GM12873 (cell line): ENCODE data around the gene SND1.

ENCODE experiments used
- CTCF ChIP-seq: IDR thresholded peaks from 2 replicates; pipeline ENCODE4 v1.5.1; 2012; ENCODE audit warnings: low read depth, mild to moderate bottlenecking, moderate library complexity, low read length, control low read depth; ENCODE audit not compliant: insufficient read depth; ENCODE audit errors: missing control alignments

Gene SND1

GRCh38 chr7:127907110-127908040 is 255.4 kb downstream of the SND1 start:
- TF ChIP-seq CTCF = no peak

GRCh38 chr7:127908430-127909258 is 256.6 kb downstream of the SND1 start:
- TF ChIP-seq CTCF = no peak

GRCh38 chr7:127909424-127910152 is 257.6 kb downstream of the SND1 start:
- TF ChIP-seq CTCF = no peak

DNA sequence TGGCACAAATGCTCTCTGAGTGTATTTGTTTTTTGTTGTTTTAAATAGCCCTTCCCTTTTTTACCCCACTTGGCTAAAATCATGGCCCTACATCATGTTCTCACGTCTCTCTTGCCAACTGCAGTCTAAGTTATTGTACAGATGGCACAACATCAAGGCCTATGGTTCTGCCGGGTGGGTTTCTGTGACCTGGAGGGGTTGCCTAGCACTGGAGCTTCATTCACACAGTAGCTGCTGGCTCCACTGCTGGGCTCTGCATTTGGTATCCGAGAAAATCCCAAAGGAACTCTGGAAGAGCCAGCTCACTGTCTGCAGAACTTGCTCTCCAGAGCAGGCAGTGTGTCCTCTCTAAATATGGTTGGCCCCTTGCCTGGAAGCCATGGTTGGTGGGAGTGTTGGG is 258.7 kb downstream of the SND1 start:
- TF ChIP-seq CTCF = no peak

GRCh38 chr7:127911968-127912511 is 260.0 kb downstream of the SND1 start:
- TF ChIP-seq CTCF = no peak

GRCh38 chr7:127912901-127913300 is 260.9 kb downstream of the SND1 start:
- TF ChIP-seq CTCF = no peak
